ENCODE results near the gene CENPU. TPM values are rescaled to one million over a fixed set of nuclear protein-coding genes. Genes with fewer than 3 reads are reported as not detected.

CENPU gene
- total RNA-seq, 1 donor from 2014 or later = 52.1 TPM

DNA sequence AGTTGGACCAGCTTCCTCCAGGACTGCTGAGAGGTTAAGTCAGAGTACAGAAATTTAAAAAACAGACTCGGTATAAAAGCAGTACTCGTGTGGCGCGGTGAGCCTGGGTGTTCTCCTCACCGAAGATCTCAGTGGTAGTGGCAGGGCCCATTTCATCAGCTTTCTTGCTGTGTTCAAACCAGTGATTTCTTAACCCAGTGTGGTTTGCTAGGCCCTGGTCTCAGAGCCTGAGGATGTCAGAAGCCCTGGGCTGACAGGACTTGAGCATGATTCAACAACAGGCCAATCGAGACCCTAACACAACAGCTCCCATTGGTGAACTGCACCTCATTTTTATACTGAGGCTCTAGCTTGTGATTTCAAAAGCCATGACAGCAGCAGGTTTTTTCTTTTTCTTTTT is 61.2 kb downstream of the CENPU start:
- no peaks in the 10 kb centered on the region for H3K9me3 Mint-ChIP-seq
- no peak overlapping the region for H3K4me3 Mint-ChIP-seq
- H3K36me3 Mint-ChIP-seq = peaks cover 24% of the 10 kb centered on the region
- H3K27me3 Mint-ChIP-seq = no peaks in the 10 kb centered on the region
- TF ChIP-seq, protein P1, sequence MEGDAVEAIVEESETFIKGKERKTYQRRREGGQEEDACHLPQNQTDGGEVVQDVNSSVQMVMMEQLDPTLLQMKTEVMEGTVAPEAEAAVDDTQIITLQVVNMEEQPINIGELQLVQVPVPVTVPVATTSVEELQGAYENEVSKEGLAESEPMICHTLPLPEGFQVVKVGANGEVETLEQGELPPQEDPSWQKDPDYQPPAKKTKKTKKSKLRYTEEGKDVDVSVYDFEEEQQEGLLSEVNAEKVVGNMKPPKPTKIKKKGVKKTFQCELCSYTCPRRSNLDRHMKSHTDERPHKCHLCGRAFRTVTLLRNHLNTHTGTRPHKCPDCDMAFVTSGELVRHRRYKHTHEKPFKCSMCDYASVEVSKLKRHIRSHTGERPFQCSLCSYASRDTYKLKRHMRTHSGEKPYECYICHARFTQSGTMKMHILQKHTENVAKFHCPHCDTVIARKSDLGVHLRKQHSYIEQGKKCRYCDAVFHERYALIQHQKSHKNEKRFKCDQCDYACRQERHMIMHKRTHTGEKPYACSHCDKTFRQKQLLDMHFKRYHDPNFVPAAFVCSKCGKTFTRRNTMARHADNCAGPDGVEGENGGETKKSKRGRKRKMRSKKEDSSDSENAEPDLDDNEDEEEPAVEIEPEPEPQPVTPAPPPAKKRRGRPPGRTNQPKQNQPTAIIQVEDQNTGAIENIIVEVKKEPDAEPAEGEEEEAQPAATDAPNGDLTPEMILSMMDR (conservative IDR thresholded peaks at IDR 0.05) = no peak
- no peaks in the 10 kb centered on the region for H3K4me1 Mint-ChIP-seq (ENCODE audit: unreplicated experiment)
- no peak for DNase-seq (ENCODE audit: extremely low spot score, unreplicated experiment)
- no peak overlapping the region for H3K27ac Mint-ChIP-seq

DNA sequence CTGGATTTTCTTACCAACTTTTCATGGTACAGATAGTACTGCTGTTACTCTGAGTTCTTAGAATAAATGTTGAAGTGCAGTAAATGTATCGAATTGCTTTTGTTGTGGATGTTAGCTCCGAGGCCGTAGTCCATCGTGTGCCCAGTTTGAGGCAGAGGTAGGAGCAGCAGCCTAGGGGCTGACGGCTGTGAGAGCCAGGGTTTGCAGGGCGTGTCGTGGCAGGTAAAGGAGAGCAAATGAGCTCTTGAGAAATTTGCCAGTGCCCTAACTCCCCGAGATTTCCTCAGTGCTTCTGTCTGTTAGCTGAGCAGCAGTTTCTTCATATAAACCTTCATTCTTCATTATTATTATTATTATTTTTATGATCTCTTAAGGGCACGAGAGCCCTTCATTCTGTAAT is 62.8 kb downstream of the CENPU start:
- no peaks in the 10 kb centered on the region for H3K4me1 Mint-ChIP-seq (ENCODE audit: unreplicated experiment)
- DNase-seq (ENCODE audit: extremely low spot score, unreplicated experiment) = no peak
- H3K27me3 Mint-ChIP-seq = no peaks in the 10 kb centered on the region
- no peak overlapping the region for H3K27ac Mint-ChIP-seq
- TF ChIP-seq, protein P1 (conservative IDR thresholded peaks at IDR 0.05) = no peak
- H3K9me3 Mint-ChIP-seq = no peaks in the 10 kb centered on the region
- peaks cover 28% of the 10 kb centered on the region for H3K36me3 Mint-ChIP-seq
- no peak overlapping the region for H3K4me3 Mint-ChIP-seq

DNA sequence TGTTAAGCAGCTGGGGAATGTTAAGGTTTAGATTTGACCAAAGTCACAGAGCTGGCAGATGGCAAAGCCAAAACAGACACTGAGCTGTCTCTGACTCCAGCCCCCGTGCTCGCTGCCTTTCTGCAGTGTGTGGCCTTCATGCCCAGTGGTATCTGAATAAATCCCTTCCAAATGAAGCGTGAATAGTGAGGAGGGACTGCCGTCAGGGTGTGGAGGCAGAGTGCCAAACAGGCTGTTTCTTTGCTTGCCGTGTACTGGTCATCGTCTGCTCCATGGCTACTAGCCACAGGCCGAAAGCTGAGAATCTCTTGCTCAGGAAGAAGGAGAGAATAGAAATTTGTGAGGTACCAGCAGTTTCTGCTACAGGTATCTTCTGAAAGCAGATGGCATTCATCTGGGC is 64.6 kb downstream of the CENPU start:
- H3K36me3 Mint-ChIP-seq = peaks cover 22% of the 10 kb centered on the region
- H3K9me3 Mint-ChIP-seq = no peaks in the 10 kb centered on the region
- no peak overlapping the region for H3K27ac Mint-ChIP-seq

DNA sequence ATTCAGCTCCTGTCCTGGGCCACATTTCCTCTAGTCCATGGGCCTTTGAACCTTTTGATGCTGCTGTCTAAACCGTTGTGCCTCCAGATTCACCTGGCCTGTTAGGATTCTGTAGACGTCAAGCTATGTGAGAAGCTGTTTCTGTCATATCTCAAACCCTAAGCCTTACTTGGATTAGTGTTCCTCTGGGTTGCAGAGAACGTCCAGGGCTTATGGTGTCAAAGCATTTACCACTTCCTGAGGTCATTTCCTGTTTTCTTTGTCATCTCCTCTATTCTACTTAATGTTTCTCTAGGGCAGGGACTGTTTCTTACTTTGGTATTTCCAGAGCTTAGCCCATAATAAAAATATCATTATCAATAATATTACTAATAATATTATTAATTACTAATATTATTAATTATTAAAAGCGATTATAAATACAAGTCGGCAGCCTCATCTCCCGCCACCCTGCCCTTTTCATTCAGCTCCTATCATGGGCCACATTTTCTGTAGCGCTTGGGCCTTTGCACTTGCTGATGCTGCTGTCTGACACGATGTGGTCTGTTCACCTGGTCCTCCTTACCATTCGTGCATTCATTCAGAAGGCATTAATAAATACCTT is 65.3 kb downstream of the CENPU start:
- Mint-ChIP-seq H3K4me1 (ENCODE audit: unreplicated experiment) (no peaks in the 10 kb centered on the region), H3K27ac (no peak overlapping the region), H3K27me3 (no peaks in the 10 kb centered on the region), H3K9me3 (no peaks in the 10 kb centered on the region), H3K36me3 (peaks cover 21% of the 10 kb centered on the region), H3K4me3 (no peak overlapping the region)
- DNase-seq (ENCODE audit: extremely low spot score, unreplicated experiment) = no peak
- TF ChIP-seq, protein P1 (conservative IDR thresholded peaks at IDR 0.05) = no peak

More for the DNA sequence above, 64.6 kb downstream of the CENPU start:
- H3K4me3 Mint-ChIP-seq = no peak overlapping the region
- TF ChIP-seq, protein P1 (conservative IDR thresholded peaks at IDR 0.05) = no peak
- no peaks in the 10 kb centered on the region for H3K4me1 Mint-ChIP-seq (ENCODE audit: unreplicated experiment)
- no peaks in the 10 kb centered on the region for H3K27me3 Mint-ChIP-seq
- no peak for DNase-seq (ENCODE audit: extremely low spot score, unreplicated experiment)

DNA sequence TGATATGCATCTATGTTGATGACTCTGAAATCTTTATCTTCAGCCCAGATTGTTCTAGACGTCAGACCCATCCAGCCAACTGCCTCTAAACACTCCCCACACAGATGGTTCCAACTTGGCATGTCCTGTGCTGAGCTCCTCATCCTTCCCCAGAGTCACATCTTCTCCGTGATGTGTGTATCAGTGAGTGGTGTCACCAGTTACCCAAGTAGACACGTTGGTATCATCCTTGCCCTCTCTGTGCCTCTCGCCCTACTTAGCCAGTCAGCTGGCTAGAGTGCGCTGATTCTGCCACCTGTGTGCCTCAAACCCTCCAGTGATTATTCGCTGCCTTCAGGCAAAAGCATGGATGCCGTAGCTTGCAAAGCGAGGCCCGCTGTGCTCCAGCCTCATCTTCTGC is 65.8 kb downstream of the CENPU start:
- Mint-ChIP-seq H3K27me3 (no peaks in the 10 kb centered on the region), H3K36me3 (peaks cover 21% of the 10 kb centered on the region), H3K9me3 (no peaks in the 10 kb centered on the region), H3K4me1 (ENCODE audit: unreplicated experiment) (no peaks in the 10 kb centered on the region), H3K4me3 (no peak overlapping the region), H3K27ac (no peak overlapping the region)
- TF ChIP-seq, protein P1 (conservative IDR thresholded peaks at IDR 0.05) = no peak
- no peak for DNase-seq (ENCODE audit: extremely low spot score, unreplicated experiment)

DNA sequence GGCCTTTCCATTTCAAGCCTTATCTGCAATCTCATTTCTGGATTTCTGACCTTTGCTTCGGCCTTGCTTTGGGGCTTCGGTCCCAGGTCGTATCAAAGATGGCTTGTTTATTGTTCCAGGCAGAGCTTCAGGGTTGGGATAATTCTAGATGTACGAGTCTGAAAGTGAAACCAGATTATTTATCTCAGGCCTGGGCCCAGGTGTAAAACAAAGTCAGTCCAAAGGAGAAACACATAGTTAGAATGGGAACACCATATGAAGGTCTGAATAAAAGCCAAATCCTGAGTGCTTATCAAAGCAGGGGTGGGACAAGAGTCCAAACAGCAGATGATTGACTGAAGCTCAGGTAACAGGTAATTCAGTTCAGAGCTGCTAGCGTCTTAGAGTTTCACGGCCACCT is 67.2 kb downstream of the CENPU start:
- Mint-ChIP-seq H3K27me3 (no peaks in the 10 kb centered on the region), H3K9me3 (no peaks in the 10 kb centered on the region), H3K27ac (no peak overlapping the region), H3K36me3 (peaks cover 18% of the 10 kb centered on the region), H3K4me3 (no peak overlapping the region), H3K4me1 (ENCODE audit: unreplicated experiment) (no peaks in the 10 kb centered on the region)
- TF ChIP-seq, protein P1 (conservative IDR thresholded peaks at IDR 0.05) = no peak
- DNase-seq (ENCODE audit: extremely low spot score, unreplicated experiment) = no peak

Data from type B pancreatic cell (in vitro differentiated cells).